Measurements from ENCODE around the gene PEX11A. TPM values are rescaled to one million over a fixed set of nuclear protein-coding genes. Genes with fewer than 3 reads are reported as not detected.

Gene PEX11A
- total RNA-seq, 2 donors from 2014 or later, result 2.7 to 4.0 TPM

DNA sequence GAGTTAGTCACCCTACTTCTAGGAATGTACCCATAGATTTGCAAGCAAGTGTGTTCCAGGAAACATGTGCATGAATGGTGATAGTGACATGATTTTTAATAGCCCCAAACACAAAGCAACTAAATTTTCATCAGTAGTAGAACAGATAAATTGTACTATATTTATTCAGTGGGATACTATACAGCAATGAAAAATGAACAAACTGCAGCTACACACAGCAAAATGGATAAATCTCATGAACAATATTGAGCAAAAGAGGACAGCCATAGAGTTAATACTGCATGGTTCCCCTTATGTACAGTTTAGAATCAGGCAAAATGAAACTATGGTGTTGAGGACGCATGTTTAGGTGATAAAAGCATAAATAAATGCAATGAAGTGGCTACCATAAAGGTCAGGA, 34.5 kb upstream of the PEX11A start:
- Mint-ChIP-seq H3K9me3 (peaks cover 7% of the 10 kb centered on the region), H3K36me3 (ENCODE audit: low read depth) (no peaks in the 10 kb centered on the region), H3K27ac (no peak overlapping the region), H3K27me3 (ENCODE audit: insufficient read depth) (peaks cover 24% of the 10 kb centered on the region), H3K4me3 (no peak overlapping the region), H3K4me1 (no peaks in the 10 kb centered on the region)
- H3K4me3 ChIP-seq (ENCODE audit: low read length), result no peak overlapping the region
- WGBS, 2 experiments (ENCODE audit: insufficient coverage in 1 of 2, insufficient read length in 1 of 2), result 88 to 97% methylated on average over 1 of the region's 1 CpG
- no peak overlapping the region for H3K27ac ChIP-seq (ENCODE audit: low read depth, low read length)
- H3K4me1 ChIP-seq (ENCODE audit: control insufficient read depth, insufficient read depth, low read length), result no peaks in the 10 kb centered on the region
- DNase-seq, result no peak
- no peak overlapping the region for H3K9ac ChIP-seq (ENCODE audit: extremely low read depth, low read length, poor library complexity, severe bottlenecking)
- peaks cover 6% of the 10 kb centered on the region for H3K9me3 ChIP-seq (ENCODE audit: control insufficient read depth, low read length)
- H3K27me3 ChIP-seq (ENCODE audit: control insufficient read depth, insufficient read depth, low read length, poor library complexity, severe bottlenecking), result peaks cover 5% of the 10 kb centered on the region
- H3K36me3 ChIP-seq (ENCODE audit: control insufficient read depth, insufficient read depth, low read length), result no peaks in the 10 kb centered on the region
- no peak for TF ChIP-seq CTCF (conservative IDR thresholded peaks at IDR 0.05)

GRCh38 chr15:89724621-89725020, 34.1 kb upstream of the PEX11A start:
- Mint-ChIP-seq H3K4me1 (no peaks in the 10 kb centered on the region), H3K27ac (no peak overlapping the region), H3K4me3 (no peak overlapping the region), H3K9me3 (peaks cover 7% of the 10 kb centered on the region), H3K36me3 (ENCODE audit: low read depth) (no peaks in the 10 kb centered on the region), H3K27me3 (ENCODE audit: insufficient read depth) (peaks cover 21% of the 10 kb centered on the region)
- H3K9ac ChIP-seq (ENCODE audit: extremely low read depth, low read length, poor library complexity, severe bottlenecking), result no peak overlapping the region
- no peaks in the 10 kb centered on the region for H3K36me3 ChIP-seq (ENCODE audit: control insufficient read depth, insufficient read depth, low read length)
- no peak for DNase-seq
- peaks cover 5% of the 10 kb centered on the region for H3K27me3 ChIP-seq (ENCODE audit: control insufficient read depth, insufficient read depth, low read length, poor library complexity, severe bottlenecking)
- no peak for TF ChIP-seq CTCF (conservative IDR thresholded peaks at IDR 0.05)
- 100% methylated on average over 1 of the region's 1 CpG for WGBS, 2 experiments (ENCODE audit: insufficient coverage in 1 of 2, insufficient read length in 1 of 2)
- H3K9me3 ChIP-seq (ENCODE audit: control insufficient read depth, low read length), result peaks cover 6% of the 10 kb centered on the region
- no peak overlapping the region for H3K27ac ChIP-seq (ENCODE audit: low read depth, low read length)
- no peak overlapping the region for H3K4me3 ChIP-seq (ENCODE audit: low read length)
- H3K4me1 ChIP-seq (ENCODE audit: control insufficient read depth, insufficient read depth, low read length), result no peaks in the 10 kb centered on the region

DNA sequence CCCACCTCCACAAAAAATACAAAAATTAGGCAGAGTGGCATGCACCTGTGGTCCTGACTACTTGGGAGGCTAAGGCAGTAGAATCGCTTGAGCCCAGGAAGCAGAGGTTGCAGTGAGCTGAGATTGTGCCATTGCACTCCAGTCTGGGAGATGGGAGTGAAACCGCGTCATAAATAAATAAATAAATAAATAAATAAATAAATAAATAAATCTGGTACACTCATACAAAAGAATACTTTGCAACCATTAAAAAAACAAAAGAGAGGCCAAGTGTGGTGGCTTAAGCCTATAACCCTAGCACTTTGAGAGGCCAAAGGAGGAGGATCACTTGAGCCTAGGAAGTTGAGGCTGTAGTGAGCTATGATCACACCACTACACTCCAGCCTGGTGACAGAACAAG, 32.5 kb upstream of the PEX11A start:
- no peak for DNase-seq
- Histone ChIP-seq H3K9me3 (ENCODE audit: control insufficient read depth, low read length) (peaks cover 6% of the 10 kb centered on the region), H3K27me3 (ENCODE audit: control insufficient read depth, insufficient read depth, low read length, poor library complexity, severe bottlenecking) (peaks cover 5% of the 10 kb centered on the region), H3K27ac (ENCODE audit: low read depth, low read length) (no peak overlapping the region), H3K9ac (ENCODE audit: extremely low read depth, low read length, poor library complexity, severe bottlenecking) (no peak overlapping the region), H3K4me3 (ENCODE audit: low read length) (no peak overlapping the region), H3K36me3 (ENCODE audit: control insufficient read depth, insufficient read depth, low read length) (no peaks in the 10 kb centered on the region), H3K4me1 (ENCODE audit: control insufficient read depth, insufficient read depth, low read length) (no peaks in the 10 kb centered on the region)
- 93% methylated on average over 1 of the region's 3 CpGs; no CpG with 5 or more reads in 1 of the 2 experiments for WGBS, 2 experiments (ENCODE audit: insufficient coverage in 1 of 2, insufficient read length in 1 of 2)
- TF ChIP-seq CTCF (conservative IDR thresholded peaks at IDR 0.05), result no peak
- H3K4me3 Mint-ChIP-seq, result no peak overlapping the region
- H3K9me3 Mint-ChIP-seq, result peaks cover 7% of the 10 kb centered on the region
- H3K27ac Mint-ChIP-seq, result no peak overlapping the region
- H3K36me3 Mint-ChIP-seq (ENCODE audit: low read depth), result no peaks in the 10 kb centered on the region
- H3K4me1 Mint-ChIP-seq, result no peaks in the 10 kb centered on the region
- peaks cover 15% of the 10 kb centered on the region for H3K27me3 Mint-ChIP-seq (ENCODE audit: insufficient read depth)

Data from endodermal cell (in vitro differentiated cells).